Neural progenitor cell (in vitro differentiated cells): Measurements from ENCODE around the gene TLR8. TPM values are rescaled to one million over a fixed set of nuclear protein-coding genes. Genes with fewer than 3 reads are reported as not detected.

Source experiments
- DNase-seq: peaks from one replicate; pipeline ENCODE4 v3.0.0-alpha.2; 2016; ENCODE audit warnings: low spot score
- H2AFZ ChIP-seq: fragments of 200-600 bp; sonication (generic); replicated peaks from 2 replicates; pipeline ENCODE4 v1.6.1; 2016; ENCODE audit warnings: antibody characterized with exemption
- H3F3A ChIP-seq: fragments of 200-600 bp; sonication (generic); 2 replicates; pipeline ENCODE4 v1.6.1; 2016; ENCODE audit warnings: antibody characterized with exemption, low read depth
- H3K27ac ChIP-seq: fragments of 200-600 bp; sonication (generic); 2 replicates; pipeline ENCODE4 v1.5.1; 2016; ENCODE audit warnings: mild to moderate bottlenecking
- H3K27me3 ChIP-seq: fragments of 200-600 bp; sonication (generic); 2 replicates; pipeline ENCODE4 v1.6.1; 2016; ENCODE audit warnings: mild to moderate bottlenecking, moderate library complexity
- H3K36me3 ChIP-seq: fragments of 200-600 bp; sonication (generic); 2 replicates; pipeline ENCODE4 v1.5.1; 2016
- H3K4me1 ChIP-seq: fragments of 200-600 bp; sonication (generic); 2 replicates; pipeline ENCODE4 v1.6.1; 2016; ENCODE audit warnings: mixed run types
- H3K4me2 ChIP-seq: fragments of 200-600 bp; sonication (generic); 2 replicates; pipeline ENCODE4 v1.6.1; 2016
- H3K4me3 ChIP-seq: fragments of 200-600 bp; sonication (generic); 2 replicates; pipeline ENCODE4 v1.5.1; 2016
- H3K79me2 ChIP-seq: fragments of 200-600 bp; sonication (generic); 2 replicates; pipeline ENCODE4 v1.6.1; 2016; ENCODE audit warnings: low read depth
- H3K9ac ChIP-seq: fragments of 200-600 bp; sonication (generic); 2 replicates; pipeline ENCODE4 v1.6.1; 2016
- H3K9me3 ChIP-seq: fragments of 200-600 bp; sonication (generic); 2 replicates; pipeline ENCODE4 v1.5.1; 2016; ENCODE audit warnings: low read depth
- H4K20me1 ChIP-seq: fragments of 200-600 bp; sonication (generic); 2 replicates; pipeline ENCODE4 v1.6.1; 2016; ENCODE audit warnings: low read depth
- H3K27ac Mint-ChIP-seq: 3 replicates; pipeline ENCODE4 v1.8.0; 2021; ENCODE audit warnings: mixed read lengths
- H3K27me3 Mint-ChIP-seq: 2 replicates; pipeline ENCODE4 v1.8.0; 2022; ENCODE audit warnings: low read depth, mild to moderate bottlenecking, inconsistent platforms, moderate library complexity, mixed read lengths; ENCODE audit not compliant: insufficient read depth
- H3K36me3 Mint-ChIP-seq: 3 replicates; pipeline ENCODE4 v1.8.0; 2021; ENCODE audit warnings: mixed read lengths
- H3K4me1 Mint-ChIP-seq: 3 replicates; pipeline ENCODE4 v1.8.0; 2021; ENCODE audit warnings: mixed read lengths
- H3K4me3 Mint-ChIP-seq: 3 replicates; pipeline ENCODE4 v1.8.0; 2021; ENCODE audit warnings: mild to moderate bottlenecking, moderate library complexity, mixed read lengths
- H3K9me3 Mint-ChIP-seq: 3 replicates; pipeline ENCODE4 v1.8.0; 2020; ENCODE audit warnings: mixed read lengths
- EZH2 ChIP-seq: fragments of 200-600 bp; sonication (generic); IDR thresholded peaks from 2 replicates; pipeline ENCODE4 v1.6.1; 2017; ENCODE audit warnings: antibody characterized with exemption, mild to moderate bottlenecking, moderate library complexity
- EZH2phosphoT487 ChIP-seq: fragments of 200-600 bp; sonication (generic); IDR thresholded peaks from 2 replicates; pipeline ENCODE4 v1.6.1; 2017; ENCODE audit warnings: antibody characterized with exemption
- total RNA-seq: library from RNA; depleted of rRNA; stranded (reverse); fragments of >200 nt; gene quantifications from 2 replicates; pipeline ENCODE4 v1.2.3, GENCODE V29; 2015; ENCODE audit warnings: low replicate concordance
- TF ChIP-seq, protein P1 (sequence below): fragments of 200-600 bp; sonication (generic); IDR thresholded peaks from 2 replicates; pipeline ENCODE4 v1.5.1; 2017; ENCODE audit warnings: antibody characterized with exemption, mild to moderate bottlenecking

The TLR8 gene
- total RNA-seq, 1 donor from 2014 or later, result not detected

DNA sequence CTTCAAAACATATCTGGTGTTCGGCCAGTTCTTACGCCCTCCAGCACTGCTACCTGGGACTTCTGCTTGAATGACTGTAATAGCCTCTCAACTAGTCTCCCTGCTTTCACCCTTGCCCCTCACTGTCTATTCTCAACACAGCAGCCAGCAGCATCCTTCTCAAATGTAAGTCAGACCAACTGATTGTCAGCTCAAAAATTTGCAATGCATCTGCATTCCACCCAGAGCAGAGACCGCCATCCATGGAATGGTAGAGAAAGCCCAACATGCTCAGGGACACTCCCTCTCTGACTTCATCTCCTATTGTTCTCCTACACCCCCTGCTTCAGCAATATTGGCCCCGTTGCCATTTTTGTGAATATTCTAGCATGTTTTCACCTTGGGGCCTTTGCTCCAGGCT is 33.7 kb upstream of the TLR8 start:
- Histone ChIP-seq H3K79me2 (no peaks in the 10 kb centered on the region), H3K27ac (no peak overlapping the region), H4K20me1 (no peaks in the 10 kb centered on the region), H3K9me3 (peaks cover 3% of the 10 kb centered on the region), H3K36me3 (no peaks in the 10 kb centered on the region), H3K9ac (no peak overlapping the region), H3K4me3 (no peak overlapping the region), H2AFZ (no peak overlapping the region), H3K4me2 (no peak overlapping the region), H3F3A (no peaks in the 10 kb centered on the region), H3K27me3 (no peaks in the 10 kb centered on the region), H3K4me1 (no peaks in the 10 kb centered on the region)
- Mint-ChIP-seq H3K4me3 (no peak overlapping the region), H3K4me1 (peaks cover 2% of the 10 kb centered on the region), H3K27ac (no peak overlapping the region), H3K36me3 (no peaks in the 10 kb centered on the region), H3K9me3 (peaks cover 7% of the 10 kb centered on the region), H3K27me3 (no peaks in the 10 kb centered on the region)
- TF ChIP-seq EZH2 (no peak), EZH2phosphoT487 (no peak)
- TF ChIP-seq, protein P1, sequence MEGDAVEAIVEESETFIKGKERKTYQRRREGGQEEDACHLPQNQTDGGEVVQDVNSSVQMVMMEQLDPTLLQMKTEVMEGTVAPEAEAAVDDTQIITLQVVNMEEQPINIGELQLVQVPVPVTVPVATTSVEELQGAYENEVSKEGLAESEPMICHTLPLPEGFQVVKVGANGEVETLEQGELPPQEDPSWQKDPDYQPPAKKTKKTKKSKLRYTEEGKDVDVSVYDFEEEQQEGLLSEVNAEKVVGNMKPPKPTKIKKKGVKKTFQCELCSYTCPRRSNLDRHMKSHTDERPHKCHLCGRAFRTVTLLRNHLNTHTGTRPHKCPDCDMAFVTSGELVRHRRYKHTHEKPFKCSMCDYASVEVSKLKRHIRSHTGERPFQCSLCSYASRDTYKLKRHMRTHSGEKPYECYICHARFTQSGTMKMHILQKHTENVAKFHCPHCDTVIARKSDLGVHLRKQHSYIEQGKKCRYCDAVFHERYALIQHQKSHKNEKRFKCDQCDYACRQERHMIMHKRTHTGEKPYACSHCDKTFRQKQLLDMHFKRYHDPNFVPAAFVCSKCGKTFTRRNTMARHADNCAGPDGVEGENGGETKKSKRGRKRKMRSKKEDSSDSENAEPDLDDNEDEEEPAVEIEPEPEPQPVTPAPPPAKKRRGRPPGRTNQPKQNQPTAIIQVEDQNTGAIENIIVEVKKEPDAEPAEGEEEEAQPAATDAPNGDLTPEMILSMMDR, result no peak
- DNase-seq, result no peak

DNA sequence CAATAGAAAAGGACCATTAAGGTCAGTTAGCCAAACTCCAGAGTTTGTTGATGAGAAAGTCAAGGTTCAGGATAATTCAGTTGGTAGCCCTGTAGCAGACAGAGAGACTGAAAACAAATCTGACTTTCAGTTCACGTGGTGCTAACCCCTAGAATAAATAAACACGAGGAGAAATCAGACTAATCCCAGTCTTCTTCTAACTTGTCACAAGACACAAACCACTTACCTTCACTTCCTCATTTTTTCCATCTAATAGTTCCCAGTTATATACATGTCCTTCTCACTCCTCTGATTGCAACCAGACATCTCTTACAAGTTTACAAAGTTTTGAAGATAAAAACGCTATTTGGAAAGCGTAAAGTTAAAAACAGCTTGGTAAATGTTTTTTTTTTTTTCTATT is 31.8 kb upstream of the TLR8 start:
- no peak overlapping the region for H3K27ac ChIP-seq
- H3K36me3 ChIP-seq, result no peaks in the 10 kb centered on the region
- H3F3A ChIP-seq, result no peaks in the 10 kb centered on the region
- H3K27me3 ChIP-seq, result no peaks in the 10 kb centered on the region
- peaks cover 2% of the 10 kb centered on the region for H3K4me1 Mint-ChIP-seq
- peaks cover 3% of the 10 kb centered on the region for H3K9me3 ChIP-seq
- no peak overlapping the region for H3K27ac Mint-ChIP-seq
- no peak overlapping the region for H3K4me3 Mint-ChIP-seq
- H3K4me2 ChIP-seq, result no peak overlapping the region
- no peaks in the 10 kb centered on the region for H3K36me3 Mint-ChIP-seq
- H3K27me3 Mint-ChIP-seq, result no peaks in the 10 kb centered on the region
- H4K20me1 ChIP-seq, result no peaks in the 10 kb centered on the region
- TF ChIP-seq EZH2 (no peak), EZH2phosphoT487 (no peak)
- TF ChIP-seq, protein P1, result no peak
- DNase-seq, result no peak
- no peaks in the 10 kb centered on the region for H3K79me2 ChIP-seq
- H3K4me3 ChIP-seq, result no peak overlapping the region
- peaks cover 5% of the 10 kb centered on the region for H3K9me3 Mint-ChIP-seq
- no peak overlapping the region for H2AFZ ChIP-seq
- H3K9ac ChIP-seq, result no peak overlapping the region
- no peaks in the 10 kb centered on the region for H3K4me1 ChIP-seq

DNA sequence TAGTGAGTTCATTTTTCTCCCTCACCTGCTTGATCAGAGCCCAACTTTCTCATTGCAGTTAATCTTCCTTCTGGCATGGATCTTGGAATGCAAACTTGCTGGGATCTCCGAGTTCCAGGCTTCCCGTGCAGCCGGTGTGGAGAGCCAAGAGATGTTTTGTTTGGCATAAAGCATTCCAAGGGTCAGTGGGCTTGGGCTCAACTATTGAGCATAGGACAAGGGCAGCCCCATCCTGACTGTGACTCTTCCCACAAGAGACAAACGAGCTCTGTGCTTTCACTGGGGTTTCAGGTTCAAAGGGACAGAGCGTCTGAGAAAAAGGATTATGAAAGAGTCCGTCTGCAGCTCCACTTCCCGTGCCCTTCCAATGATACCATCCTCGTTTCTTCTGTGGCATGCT is 29.0 kb upstream of the TLR8 start:
- Histone ChIP-seq H4K20me1 (no peaks in the 10 kb centered on the region), H3K27ac (no peak overlapping the region), H3K79me2 (no peaks in the 10 kb centered on the region), H3K36me3 (no peaks in the 10 kb centered on the region), H3K4me3 (no peak overlapping the region), H3K9ac (no peak overlapping the region), H3K9me3 (peaks cover 3% of the 10 kb centered on the region), H3K4me2 (no peak overlapping the region), H3F3A (no peaks in the 10 kb centered on the region), H3K27me3 (no peaks in the 10 kb centered on the region), H2AFZ (no peak overlapping the region), H3K4me1 (no peaks in the 10 kb centered on the region)
- H3K4me3 Mint-ChIP-seq, result no peak overlapping the region
- no peaks in the 10 kb centered on the region for H3K27me3 Mint-ChIP-seq
- peaks cover 2% of the 10 kb centered on the region for H3K4me1 Mint-ChIP-seq
- DNase-seq, result no peak
- H3K27ac Mint-ChIP-seq, result no peak overlapping the region
- H3K36me3 Mint-ChIP-seq, result no peaks in the 10 kb centered on the region
- TF ChIP-seq EZH2 (no peak), EZH2phosphoT487 (no peak)
- TF ChIP-seq, protein P1, result no peak
- H3K9me3 Mint-ChIP-seq, result peaks cover 5% of the 10 kb centered on the region

- no peak overlapping the region for H3K27ac ChIP-seq
- Mint-ChIP-seq H3K9me3 (peaks cover 2% of the 10 kb centered on the region), H3K4me3 (no peak overlapping the region), H3K27ac (no peak overlapping the region), H3K4me1 (peaks cover 2% of the 10 kb centered on the region), H3K27me3 (no peaks in the 10 kb centered on the region), H3K36me3 (no peaks in the 10 kb centered on the region)
- H3K4me3 ChIP-seq, result no peak overlapping the region
- no peaks in the 10 kb centered on the region for H3F3A ChIP-seq
- H3K36me3 ChIP-seq, result no peaks in the 10 kb centered on the region
- no peaks in the 10 kb centered on the region for H4K20me1 ChIP-seq
- H3K4me1 ChIP-seq, result no peaks in the 10 kb centered on the region
- no peak overlapping the region for H3K4me2 ChIP-seq
- TF ChIP-seq EZH2phosphoT487 (no peak), EZH2 (no peak)
- TF ChIP-seq, protein P1, result no peak
- no peaks in the 10 kb centered on the region for H3K79me2 ChIP-seq
- no peak overlapping the region for H2AFZ ChIP-seq
- peaks cover 3% of the 10 kb centered on the region for H3K9me3 ChIP-seq
- no peak overlapping the region for H3K9ac ChIP-seq
- DNase-seq, result no peak
- H3K27me3 ChIP-seq, result no peaks in the 10 kb centered on the region
Observed at GRCh38 chrX:12878536-12878935, 27.9 kb upstream of the TLR8 start.
